SK-N-SH (cell line): Measurements from ENCODE around the gene PTPRA. TPM values are rescaled to one million over a fixed set of nuclear protein-coding genes. Genes with fewer than 3 reads are reported as not detected.

Experiments used
- CTCF ChIA-PET: fragments of 300-600, 350-600 bp; formaldehyde crosslinking; extraction: SDS; loops from one replicate; lab custom pipeline; 2021; lab: Yijun Ruan, JAX
- POLR2A ChIA-PET: fragments of 350-600 bp; sonication (Branson Sonifier 250); formaldehyde crosslinking; extraction: SDS; loops from one replicate; lab custom pipeline; 2020; ENCODE audit warnings: antibody characterized with exemption, inconsistent platforms; lab: Yijun Ruan, JAX
- DNase-seq: peaks from one replicate; pipeline ENCODE4 v3.0.0; 2012
- H2AFZ ChIP-seq: fragments of 200-600 bp; sonication (generic); 2 replicates; pipeline ENCODE4 v1.8.1; 2016; ENCODE audit warnings: antibody characterized with exemption, mild to moderate bottlenecking, low read depth
- H3F3A ChIP-seq: fragments of 200-600 bp; sonication (generic); replicated peaks from 2 replicates; pipeline ENCODE3; 2016; ENCODE audit warnings: antibody characterized with exemption, mild to moderate bottlenecking; ENCODE audit not compliant: insufficient read depth
- H3K27ac ChIP-seq, 2 experiments: fragments of 200-500 bp in 1 of 2; fragments of 200-600 bp in 1 of 2; sonication (Bioruptor generic) in 1 of 2; sonication (generic), shearing (Covaris generic) in 1 of 2; 2 replicates each; pipeline versions ENCODE4 v1.5.1 to v1.6.1; 2014 to 2016; ENCODE audit warnings: low read depth in 2 of 2, inconsistent platforms in 1 of 2, low read length in 1 of 2, mild to moderate bottlenecking in 1 of 2, mixed read lengths in 1 of 2
- H3K27me3 ChIP-seq: fragments of 200-600 bp; sonication (generic), shearing (Covaris generic); 2 replicates; pipeline ENCODE4 v1.6.1; 2016; ENCODE audit warnings: mixed run types; ENCODE audit not compliant: insufficient read depth
- H3K36me3 ChIP-seq, 2 experiments: fragments of 200-500 bp in 1 of 2; fragments of 200-600 bp in 1 of 2; sonication (Bioruptor generic) in 1 of 2; sonication (generic) in 1 of 2; replicated peaks in 1 of 2; 2 replicates each; pipeline versions ENCODE3 to v1.5.1; 2014 to 2016; ENCODE audit warnings: low read length in 1 of 2, mild to moderate bottlenecking in 1 of 2; ENCODE audit not compliant: insufficient read depth in 2 of 2, control insufficient read depth in 1 of 2
- H3K4me1 ChIP-seq, 2 experiments: fragments of 200-500 bp in 1 of 2; fragments of 200-600 bp in 1 of 2; sonication (Bioruptor generic) in 1 of 2; sonication (generic), shearing (Covaris generic) in 1 of 2; 2 replicates each; pipeline versions ENCODE4 v1.5.1 to v1.6.1; 2014 to 2016; ENCODE audit warnings: low read depth in 1 of 2, low read length in 1 of 2, mixed run types in 1 of 2; ENCODE audit not compliant: insufficient read depth in 2 of 2, control insufficient read depth in 1 of 2
- H3K4me2 ChIP-seq: fragments of 200-600 bp; sonication (generic), shearing (Covaris generic); 2 replicates; pipeline ENCODE4 v1.6.1; 2017; ENCODE audit warnings: mixed run types
- H3K4me3 ChIP-seq, 2 experiments: fragments of 200-500 bp in 1 of 2; fragments of 200-600 bp in 1 of 2; sonication (Bioruptor generic) in 1 of 2; sonication (generic), shearing (Covaris generic) in 1 of 2; 2 replicates each; pipeline versions ENCODE4 v1.5.1 to v1.8.1; 2014 to 2016; ENCODE audit warnings: low read depth in 2 of 2, inconsistent platforms in 1 of 2, low read length in 1 of 2, mild to moderate bottlenecking in 1 of 2, mixed read lengths in 1 of 2, moderate library complexity in 1 of 2
- H3K79me2 ChIP-seq: fragments of 200-600 bp; sonication (generic); 2 replicates; pipeline ENCODE4 v1.8.1; 2017; ENCODE audit warnings: mild to moderate bottlenecking; ENCODE audit not compliant: insufficient read depth
- H3K9ac ChIP-seq: fragments of 200-600 bp; sonication (generic); 2 replicates; pipeline ENCODE4 v1.6.1; 2017; ENCODE audit warnings: mixed run types
- H3K9me2 ChIP-seq: fragments of 200-600 bp; sonication (generic); 2 replicates; pipeline ENCODE4 v1.6.1; 2017; ENCODE audit warnings: mixed run types
- H3K9me3 ChIP-seq: fragments of 200-600 bp; sonication (generic); 2 replicates; pipeline ENCODE4 v1.6.1; 2017; ENCODE audit warnings: mixed run types, mild to moderate bottlenecking, moderate library complexity
- H4K20me1 ChIP-seq: fragments of 200-600 bp; sonication (generic); 2 replicates; pipeline ENCODE4 v1.6.1; 2017; ENCODE audit warnings: mild to moderate bottlenecking, mixed run types; ENCODE audit not compliant: insufficient read depth
- CHD2 ChIP-seq: fragments of 150-350 bp; IDR thresholded peaks from 2 replicates; pipeline ENCODE4 v1.6.1; 2018; ENCODE audit warnings: low read length; ENCODE audit not compliant: partially characterized antibody
- CTCF ChIP-seq: fragments of 200-600 bp; sonication (generic); IDR thresholded peaks from 2 replicates; pipeline ENCODE4 v1.6.1; 2017; ENCODE audit warnings: antibody characterized with exemption, mild to moderate bottlenecking, moderate library complexity
- EP300 ChIP-seq, 2 experiments: IDR thresholded peaks; 2 replicates each; pipeline versions ENCODE4 v1.4.0 to v1.6.1; 2012; ENCODE audit warnings: borderline replicate concordance in 1 of 2, low read depth in 1 of 2, low read length in 1 of 2
- FOXM1 ChIP-seq: IDR thresholded peaks from 2 replicates; pipeline ENCODE4 v1.4.0; 2012; ENCODE audit warnings: low read depth, mild to moderate bottlenecking
- GABPA ChIP-seq: IDR thresholded peaks from 2 replicates; pipeline ENCODE4 v1.4.0; 2012; ENCODE audit warnings: low read depth, mild to moderate bottlenecking
- IRF3 ChIP-seq: fragments of 150-350 bp; IDR thresholded peaks from 2 replicates; pipeline ENCODE4 v1.6.1; 2016; ENCODE audit warnings: mild to moderate bottlenecking, low read depth, low read length
- MAX ChIP-seq: IDR thresholded peaks from 2 replicates; pipeline ENCODE4 v1.4.0; 2012; ENCODE audit warnings: low read depth
- MEF2A ChIP-seq: IDR thresholded peaks from 2 replicates; pipeline ENCODE4 v1.4.0; 2012; ENCODE audit warnings: low read depth, borderline replicate concordance
- MXI1 ChIP-seq: IDR thresholded peaks from 2 replicates; pipeline ENCODE4 v1.6.1; 2012; ENCODE audit warnings: mild to moderate bottlenecking, low read depth, low read length, improper control_type of control experiment
- NFIC ChIP-seq: IDR thresholded peaks from 2 replicates; pipeline ENCODE4 v1.4.0; 2012; ENCODE audit warnings: borderline replicate concordance
- NRF1 ChIP-seq: IDR thresholded peaks from 2 replicates; pipeline ENCODE4 v1.6.1; 2012; ENCODE audit warnings: low read depth, mild to moderate bottlenecking, low read length
- PBX3 ChIP-seq: IDR thresholded peaks from 2 replicates; pipeline ENCODE4; 2012
- POLR2AphosphoS5 ChIP-seq: IDR thresholded peaks from 2 replicates; pipeline ENCODE4 v1.6.1; 2012; ENCODE audit warnings: low read depth, low read length
- RXRA ChIP-seq: IDR thresholded peaks from 2 replicates; pipeline ENCODE4 v1.4.0; 2012; ENCODE audit warnings: low read depth, mild to moderate bottlenecking, borderline replicate concordance
- SMC3 ChIP-seq: IDR thresholded peaks from 2 replicates; pipeline ENCODE4 v1.6.1; 2012; ENCODE audit warnings: low read depth, low read length, improper control_type of control experiment
- USF1 ChIP-seq: IDR thresholded peaks from 2 replicates; pipeline ENCODE4 v1.4.0; 2012; ENCODE audit warnings: low read depth, borderline replicate concordance
- USF2 ChIP-seq: fragments of 150-350 bp; IDR thresholded peaks from 2 replicates; pipeline ENCODE4 v1.6.1; 2017; ENCODE audit warnings: antibody characterized with exemption, low read length, low read depth, borderline replicate concordance
- YY1 ChIP-seq: IDR thresholded peaks from 2 replicates; pipeline ENCODE4 v1.4.0; 2012; ENCODE audit warnings: low read depth, mild to moderate bottlenecking
- ZBTB33 ChIP-seq: IDR thresholded peaks from 2 replicates; pipeline ENCODE4 v1.4.0; 2012; ENCODE audit warnings: low read depth, borderline replicate concordance
- WGBS: methylation state at CpG from one replicate; pipeline ENCODE4 v1.1.6; 2017; ENCODE audit warnings: low lambda C conversion rate; 5-methylcytosine and 5-hydroxymethylcytosine counted together
- polyA plus RNA-seq, 3 experiments: library from polyadenylated mRNA; depleted of rRNA; stranded (reverse); fragments of >200 nt; gene quantifications; 2 replicates each; pipeline ENCODE4 v1.2.3, GENCODE V29; 2012

Gene PTPRA
- polyA plus RNA-seq, 1 of the 3 experiments (the other 2 are of a cell fraction), result 47.6 TPM

- POLR2A ChIA-PET, result interaction anchor here (0.5 kb wide), 1 partner anchor 224 kb away, joined by 4 read pairs; no protein-coding TSS in a partner anchor
- DNase-seq, result no peak
Measured at GRCh38 chr20:3014662-3015061, 141.4 kb downstream of the PTPRA start.

More at GRCh38 chr20:3014662-3015061, 141.4 kb downstream of the PTPRA start:
- Histone ChIP-seq H3K9me3 (no peaks in the 10 kb centered on the region), H3K4me3 (no peak overlapping the region), H3K9ac (no peak overlapping the region), H4K20me1 (no peaks in the 10 kb centered on the region), H3K27me3 (no peaks in the 10 kb centered on the region), H3K27ac (no peak overlapping the region), H3K36me3 (peaks cover 15 to 33% of the 10 kb centered on the region in 2 experiments), H3F3A (peaks cover 6% of the 10 kb centered on the region), H2AFZ (no peak overlapping the region), H3K4me1 (no peaks in the 10 kb centered on the region), H3K9me2 (no peaks in the 10 kb centered on the region), H3K4me2 (no peak overlapping the region), H3K79me2 (no peaks in the 10 kb centered on the region)
- no peak for TF ChIP-seq MXI1
- TF ChIP-seq CTCF, result no peak
- TF ChIP-seq FOXM1, result no peak
- TF ChIP-seq GABPA, result no peak
- TF ChIP-seq RXRA, result no peak
- TF ChIP-seq ZBTB33, result no peak
- TF ChIP-seq CHD2, result no peak
- TF ChIP-seq USF1, result no peak
- TF ChIP-seq POLR2AphosphoS5, result no peak
- TF ChIP-seq IRF3, result no peak
- TF ChIP-seq NFIC, result no peak
- TF ChIP-seq EP300 (IDR thresholded peaks at IDR 0.05; ENCODE audit: borderline replicate concordance in 1 of 2, low read depth in 1 of 2, low read length in 1 of 2), result no peak
- no peak for TF ChIP-seq SMC3
- TF ChIP-seq MAX, result no peak
- TF ChIP-seq USF2, result no peak
- TF ChIP-seq NRF1, result no peak
- no peak for TF ChIP-seq YY1
- TF ChIP-seq PBX3, result no peak
- no peak for TF ChIP-seq MEF2A
- CTCF ChIA-PET, result interaction anchor here (1.5 kb wide), 1 partner anchor 14 kb away, joined by 6 read pairs; no protein-coding TSS in a partner anchor
- WGBS, result 92% methylated on average over 3 of the region's 3 CpGs
